ENCODE measurements around the gene CIART. TPM values are rescaled to one million over a fixed set of nuclear protein-coding genes. Genes with fewer than 3 reads are reported as not detected.
A peak's percentile ranks its signal among the peaks of the same experiment; 100 is the strongest.

The CIART gene
- total RNA-seq, 1 donor from 2014 or later: 2.2 TPM

DNA sequence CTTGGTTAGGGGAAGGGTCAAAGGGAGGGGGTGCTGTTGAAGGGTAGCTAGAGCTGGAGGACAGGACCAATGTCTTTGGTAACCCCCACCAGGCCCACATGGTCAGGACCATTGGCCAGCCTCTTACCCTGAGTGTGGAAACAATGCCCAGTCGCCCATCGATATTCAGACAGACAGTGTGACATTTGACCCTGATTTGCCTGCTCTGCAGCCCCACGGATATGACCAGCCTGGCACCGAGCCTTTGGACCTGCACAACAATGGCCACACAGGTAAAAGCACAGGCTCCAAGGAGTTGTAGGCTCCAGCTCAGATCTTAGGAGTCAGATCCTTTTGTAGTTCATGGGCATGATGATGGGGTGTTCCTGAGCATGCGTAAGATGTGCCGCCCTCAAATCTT, 21.0 kb upstream of the CIART start:
- no peak for DNase-seq (ENCODE audit: extremely low read depth, low read depth, low spot score)

DNA sequence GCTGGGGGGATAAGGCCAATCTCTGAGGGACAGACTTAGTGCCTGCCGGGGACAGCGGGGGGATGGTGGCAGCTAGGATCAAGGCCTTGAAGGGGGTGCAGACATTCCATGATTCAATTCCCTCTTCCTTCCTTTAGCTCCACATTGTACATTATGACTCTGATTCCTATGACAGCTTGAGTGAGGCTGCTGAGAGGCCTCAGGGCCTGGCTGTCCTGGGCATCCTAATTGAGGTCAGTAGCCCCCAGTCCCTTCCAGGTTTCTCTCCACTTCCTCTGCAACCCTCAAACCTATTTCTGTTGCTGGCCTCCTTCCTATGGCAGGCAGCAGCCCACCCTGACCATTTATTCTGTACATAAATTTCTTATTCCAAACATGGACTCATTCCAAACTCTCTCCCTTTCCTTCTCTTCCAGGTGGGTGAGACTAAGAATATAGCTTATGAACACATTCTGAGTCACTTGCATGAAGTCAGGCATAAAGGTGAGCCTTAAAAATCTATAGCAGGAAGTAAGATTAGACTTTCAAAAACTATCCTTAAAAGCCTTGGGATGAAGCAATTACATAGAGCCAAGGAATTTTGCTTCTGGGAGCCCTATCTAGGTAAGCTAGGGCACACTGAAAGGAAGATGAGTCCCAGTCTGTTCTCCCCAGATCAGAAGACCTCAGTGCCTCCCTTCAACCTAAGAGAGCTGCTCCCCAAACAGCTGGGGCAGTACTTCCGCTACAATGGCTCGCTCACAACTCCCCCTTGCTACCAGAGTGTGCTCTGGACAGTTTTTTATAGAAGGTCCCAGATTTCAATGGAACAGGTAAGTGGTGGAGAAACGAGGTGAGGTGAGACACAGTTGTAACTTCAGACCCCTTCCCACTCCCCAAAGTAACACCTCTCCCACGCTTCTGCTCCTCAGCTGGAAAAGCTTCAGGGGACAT, 19.7 kb upstream of the CIART start:
- no peak for DNase-seq (ENCODE audit: extremely low read depth, low read depth, low spot score)

DNA sequence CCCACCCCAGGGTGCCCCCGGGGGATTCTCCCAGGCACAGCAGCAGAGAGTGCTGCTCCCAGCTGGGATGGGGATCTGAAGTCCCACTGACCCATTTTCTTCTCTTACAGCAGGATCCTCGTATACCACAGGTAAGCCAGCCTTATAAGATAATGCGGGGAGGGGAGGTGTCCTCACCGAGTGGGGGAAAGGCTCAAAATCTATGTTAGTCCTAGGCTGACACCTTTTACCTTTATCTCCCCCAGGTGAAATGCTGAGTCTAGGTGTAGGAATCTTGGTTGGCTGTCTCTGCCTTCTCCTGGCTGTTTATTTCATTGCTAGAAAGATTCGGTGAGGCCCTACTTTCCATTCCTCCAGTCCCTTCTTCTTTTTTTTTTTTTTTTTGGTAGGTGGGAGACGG, 18.8 kb upstream of the CIART start:
- DNase-seq (ENCODE audit: extremely low read depth, low read depth, low spot score): no peak

DNA sequence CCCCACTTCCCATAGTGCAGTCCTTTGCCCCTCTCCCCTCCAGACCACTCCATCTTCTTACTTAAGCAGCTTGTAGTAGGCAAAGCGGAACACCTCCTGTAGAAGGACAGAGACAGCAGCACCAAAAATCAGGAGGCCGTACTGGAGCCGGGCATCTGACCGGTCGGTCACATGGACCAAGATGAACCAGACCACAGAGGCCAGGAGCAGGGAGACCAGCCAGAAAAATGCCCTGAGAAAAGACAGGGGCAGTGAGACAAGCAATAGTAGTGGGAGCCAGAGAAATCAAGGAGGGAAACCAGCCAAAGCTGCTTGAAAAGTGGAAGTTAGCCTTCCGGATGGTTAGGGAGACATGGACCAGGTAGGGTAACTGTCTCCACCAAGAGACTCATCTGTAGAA, 14.5 kb upstream of the CIART start:
- DNase-seq (ENCODE audit: extremely low read depth, low read depth, low spot score): no peak

DNA sequence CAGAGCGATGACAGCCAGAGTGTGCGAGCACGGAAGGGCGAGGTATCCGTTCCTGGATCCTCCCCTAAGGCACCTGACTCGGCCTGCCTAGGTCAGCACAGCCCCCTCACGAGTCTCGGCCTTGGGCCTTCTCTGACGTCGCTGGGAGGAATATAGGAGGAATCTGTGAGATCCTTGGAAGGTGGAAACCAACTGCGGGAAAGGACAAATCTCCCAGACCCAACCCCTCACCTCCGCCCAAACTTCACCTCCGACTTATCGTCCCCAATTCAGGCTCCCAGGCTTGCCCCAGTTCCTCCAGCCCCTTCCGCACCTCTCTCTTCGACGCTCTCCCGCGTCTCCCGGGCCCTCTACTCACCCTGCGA, 14.0 kb upstream of the CIART start:
- no peak for DNase-seq (ENCODE audit: extremely low read depth, low read depth, low spot score)

DNA sequence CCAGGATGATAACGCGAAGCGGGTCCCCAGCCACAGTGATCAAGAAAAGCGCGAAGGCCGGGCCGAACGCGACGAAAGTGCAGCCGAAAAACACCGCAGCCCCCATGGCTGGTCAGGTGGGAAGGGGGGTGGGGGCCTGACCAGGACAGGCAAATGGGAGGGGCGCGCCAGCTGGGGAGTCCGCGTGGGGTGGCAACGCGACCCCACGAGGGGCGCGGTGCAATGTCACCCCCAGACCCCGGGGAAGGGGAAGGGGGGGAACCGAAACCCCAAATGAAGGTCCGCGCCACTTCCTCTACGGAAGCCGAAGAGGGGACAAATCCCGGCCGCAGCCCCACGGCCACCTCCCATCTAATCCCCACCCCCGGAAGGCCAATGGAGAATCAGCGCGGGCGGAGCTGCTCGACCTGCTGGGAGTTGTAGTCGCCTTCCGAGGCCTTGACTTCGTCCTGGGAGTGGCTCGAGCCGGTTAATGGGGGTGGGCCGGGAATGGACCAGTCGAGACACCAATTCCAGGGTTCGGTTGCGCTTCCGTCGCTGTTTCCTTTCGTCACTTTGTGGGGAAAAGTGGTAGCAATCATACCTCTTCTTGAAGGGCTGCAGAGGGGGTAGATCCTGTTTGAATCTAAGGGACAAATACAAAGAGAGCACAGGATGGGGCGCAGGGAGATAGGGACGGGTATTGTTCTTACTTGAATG, 13.5 kb upstream of the CIART start, which contains the start of gene APH1A:
Gene APH1A (minus strand): TSS at position 312 of the 699 bp plus-strand sequence. CDS start 206 bp downstream, at position 106.
- no peak for DNase-seq (ENCODE audit: extremely low read depth, low read depth, low spot score)

DNA sequence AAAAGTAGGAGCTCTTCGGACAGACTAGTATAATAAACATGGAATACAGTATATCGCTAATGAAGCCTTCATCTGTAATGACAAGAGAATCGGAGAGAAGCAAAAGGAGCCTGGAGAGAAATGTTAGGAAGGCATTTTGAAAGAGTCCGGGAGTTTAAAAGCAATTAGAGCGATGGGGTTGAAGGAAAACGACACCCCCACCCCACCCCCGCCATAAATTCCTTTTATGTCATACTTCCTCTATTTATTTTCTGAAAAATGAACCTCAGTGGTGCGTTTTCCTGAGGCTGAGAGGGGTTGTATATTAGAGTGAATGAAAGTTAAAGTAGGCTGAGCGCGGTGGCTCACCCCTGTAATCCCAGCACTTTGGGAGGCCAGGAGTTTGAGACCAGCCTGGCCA, 12.9 kb upstream of the CIART start:
- no peak for DNase-seq (ENCODE audit: extremely low read depth, low read depth, low spot score)

DNA sequence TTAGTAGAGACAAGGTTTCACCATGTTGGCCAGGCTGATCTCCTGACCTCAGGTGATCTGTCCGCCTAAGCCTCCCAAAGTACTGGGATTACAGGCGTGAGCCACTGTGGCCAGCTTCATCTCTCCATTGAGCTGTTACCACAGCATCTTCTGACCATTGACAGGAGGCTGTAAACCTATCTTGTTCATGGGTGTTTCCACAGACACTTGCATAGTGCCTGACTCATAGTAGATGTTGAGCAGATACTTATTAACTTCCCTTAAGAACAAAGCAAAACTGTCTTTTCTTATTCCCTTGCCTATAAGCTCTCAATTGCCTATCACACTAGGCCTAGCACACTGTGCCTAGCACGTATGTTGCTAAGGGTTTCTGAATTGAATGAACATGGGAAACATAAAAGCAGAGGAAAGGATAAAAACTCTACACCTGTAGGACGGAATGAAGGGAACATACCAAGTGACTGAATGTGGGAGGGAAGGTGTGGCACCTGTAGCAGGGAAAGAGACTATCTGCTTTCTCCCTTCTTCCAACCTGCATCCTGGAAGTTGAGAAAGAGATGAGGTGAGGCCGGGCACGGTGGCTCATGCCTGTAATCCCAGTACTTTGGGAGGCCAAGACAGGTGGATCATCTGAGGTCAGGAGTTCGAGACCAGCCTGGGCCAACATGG, 10.9 kb upstream of the CIART start:
- no peak for DNase-seq (ENCODE audit: extremely low read depth, low read depth, low spot score)

DNA sequence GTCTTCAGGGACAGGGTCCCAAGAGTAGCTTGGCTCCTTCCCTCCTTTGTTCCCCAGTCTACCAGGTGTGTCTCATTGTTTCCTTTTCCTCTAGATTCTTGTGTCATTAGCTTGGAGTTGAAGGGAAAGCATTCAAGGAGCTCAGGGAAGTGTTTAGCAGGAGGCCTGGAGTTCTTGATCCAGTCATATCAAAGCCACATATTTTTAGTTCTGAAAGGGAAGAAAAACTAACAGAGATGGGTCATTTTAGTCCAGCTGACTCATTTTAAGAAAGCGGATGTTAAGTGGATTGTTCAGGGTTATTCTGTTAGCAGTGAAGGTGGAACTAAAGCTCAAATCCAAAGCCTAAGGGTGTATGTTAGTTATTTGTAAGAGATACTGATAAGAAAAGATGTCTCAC, 9.0 kb upstream of the CIART start:
- DNase-seq (ENCODE audit: extremely low read depth, low read depth, low spot score): no peak

DNA sequence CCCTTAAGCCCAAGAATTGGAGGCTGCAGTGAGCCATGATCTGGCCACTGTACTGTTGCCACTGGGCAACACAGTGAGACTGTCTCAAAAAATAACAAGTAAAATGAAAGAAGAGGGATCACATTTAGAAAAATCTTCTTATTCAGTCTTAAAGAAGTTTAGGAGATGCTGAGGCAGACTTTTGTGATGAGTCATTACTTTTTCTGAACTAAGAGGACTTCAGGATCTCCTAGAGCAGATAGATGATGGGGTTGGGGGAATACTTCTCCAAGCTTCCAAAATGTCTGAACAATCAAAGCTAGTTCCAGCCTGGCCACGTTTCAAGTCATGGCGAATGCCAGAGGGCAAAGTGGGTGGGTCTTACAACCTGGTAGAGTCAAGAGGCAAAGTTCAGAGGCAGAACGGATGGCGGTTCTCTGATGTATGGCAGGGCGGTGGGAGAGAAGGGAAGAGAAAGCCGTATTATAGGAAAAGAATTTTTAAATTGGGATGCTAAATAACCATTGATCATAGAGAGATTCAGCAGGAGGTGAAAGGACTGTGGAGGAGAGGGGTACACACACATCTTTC, 2.1 kb upstream of the CIART start:
- no peak for DNase-seq (ENCODE audit: extremely low read depth, low read depth, low spot score)

DNA sequence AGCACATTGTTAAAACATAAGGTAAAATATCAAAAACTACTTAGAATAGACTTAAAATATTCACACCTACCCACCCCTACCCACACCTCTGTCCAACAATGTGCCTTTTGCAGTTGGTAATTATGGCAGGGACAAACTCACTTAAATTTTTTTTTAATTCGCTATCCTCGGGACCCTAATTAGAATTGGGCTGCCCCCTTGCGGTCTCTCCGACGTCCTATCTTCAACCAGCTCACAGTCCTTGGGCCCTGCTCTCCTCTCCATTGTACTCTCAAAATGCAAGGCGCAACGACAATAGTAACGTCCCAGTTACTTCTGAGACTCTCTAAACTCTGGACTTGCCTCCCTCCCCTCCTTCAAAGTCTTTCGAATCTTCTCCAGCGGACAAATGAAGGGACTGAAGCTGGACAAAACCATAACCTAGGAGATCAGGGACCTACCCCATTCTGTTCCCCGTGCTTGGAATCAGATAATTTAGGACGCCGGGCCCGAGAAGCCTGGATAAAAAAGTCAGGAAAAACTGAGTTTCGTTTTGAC, 1.1 kb upstream of the CIART start:
- no peak for DNase-seq (ENCODE audit: extremely low read depth, low read depth, low spot score)

DNA sequence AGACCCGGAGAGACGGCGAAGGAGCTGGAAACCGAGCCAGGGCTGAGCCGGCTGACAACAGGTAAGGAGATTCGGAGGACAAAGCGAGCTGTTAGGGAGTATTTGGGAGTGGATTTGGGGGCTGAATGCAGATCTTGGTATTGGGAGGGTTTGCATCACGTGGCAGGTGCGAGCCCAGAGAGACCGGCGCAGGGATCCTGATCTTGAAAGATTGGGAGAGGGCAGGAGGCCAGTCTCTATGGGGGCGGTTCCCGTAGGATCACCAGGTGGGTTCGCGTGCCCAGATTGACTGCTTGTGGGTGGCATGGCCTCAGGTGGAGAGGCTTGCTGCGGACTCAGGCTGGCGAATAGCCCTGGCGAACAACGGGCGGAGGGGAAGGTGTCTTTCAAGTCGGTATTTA, 204 bp downstream of the CIART start:
- DNase-seq (ENCODE audit: extremely low read depth, low read depth, low spot score): no peak

DNA sequence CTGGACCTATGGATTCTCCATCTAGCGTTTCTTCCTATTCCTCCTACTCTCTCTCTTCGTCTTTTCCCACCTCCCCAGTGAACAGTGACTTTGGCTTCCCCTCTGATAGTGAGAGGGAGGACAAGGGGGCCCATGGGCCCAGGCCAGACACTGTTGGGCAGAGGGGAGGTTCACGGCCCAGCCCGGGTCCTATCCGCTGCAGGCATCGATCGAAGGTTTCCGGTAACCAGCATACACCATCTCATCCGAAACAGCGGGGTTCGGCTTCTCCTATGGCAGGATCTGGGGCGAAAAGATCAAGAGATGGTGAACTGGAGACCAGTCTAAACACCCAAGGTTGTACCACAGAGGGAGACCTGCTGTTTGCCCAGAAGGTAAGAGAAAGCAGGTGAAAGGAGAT, 906 bp downstream of the CIART start:
- DNase-seq (ENCODE audit: extremely low read depth, low read depth, low spot score): no peak

DNA sequence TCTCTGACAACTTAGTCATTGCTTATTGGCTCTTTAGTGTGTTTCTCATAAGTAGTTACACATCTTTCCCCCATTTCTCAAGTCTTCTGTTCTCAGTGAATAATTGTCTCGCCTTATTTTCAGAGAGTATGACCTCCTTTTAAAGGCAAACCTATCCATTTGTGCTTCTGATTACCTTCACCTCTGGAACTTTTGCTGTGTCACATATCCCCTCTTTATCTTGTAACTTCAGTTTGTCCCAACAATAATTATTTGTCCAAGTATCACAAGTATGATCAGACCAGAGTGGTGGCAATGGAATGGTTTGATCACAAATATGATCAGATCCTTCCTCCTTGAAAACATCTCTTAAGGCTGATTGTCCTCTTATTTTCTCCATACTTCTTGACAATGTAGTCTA, 6.0 kb downstream of the CIART start:
- no peak for DNase-seq (ENCODE audit: extremely low read depth, low read depth, low spot score)

DNA sequence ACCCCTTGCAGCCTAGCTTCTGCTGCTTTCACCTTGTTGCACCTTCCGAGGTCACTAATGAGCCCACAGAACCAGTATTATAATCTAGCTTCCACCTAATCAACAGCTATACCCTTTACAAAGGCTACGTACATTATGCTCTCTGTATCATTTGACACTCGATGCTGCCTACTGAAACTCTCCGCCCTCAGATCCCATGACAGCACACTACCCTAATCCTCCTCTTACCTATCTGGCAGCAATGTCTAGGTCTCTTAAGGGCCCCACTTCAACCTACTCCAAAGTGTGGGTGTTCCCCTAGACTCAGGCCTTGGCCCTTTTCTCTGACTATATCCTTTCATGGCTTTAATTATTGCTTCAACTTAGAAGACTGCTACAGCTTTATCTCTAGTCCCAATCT, 6.5 kb downstream of the CIART start:
- no peak for DNase-seq (ENCODE audit: extremely low read depth, low read depth, low spot score)

DNA sequence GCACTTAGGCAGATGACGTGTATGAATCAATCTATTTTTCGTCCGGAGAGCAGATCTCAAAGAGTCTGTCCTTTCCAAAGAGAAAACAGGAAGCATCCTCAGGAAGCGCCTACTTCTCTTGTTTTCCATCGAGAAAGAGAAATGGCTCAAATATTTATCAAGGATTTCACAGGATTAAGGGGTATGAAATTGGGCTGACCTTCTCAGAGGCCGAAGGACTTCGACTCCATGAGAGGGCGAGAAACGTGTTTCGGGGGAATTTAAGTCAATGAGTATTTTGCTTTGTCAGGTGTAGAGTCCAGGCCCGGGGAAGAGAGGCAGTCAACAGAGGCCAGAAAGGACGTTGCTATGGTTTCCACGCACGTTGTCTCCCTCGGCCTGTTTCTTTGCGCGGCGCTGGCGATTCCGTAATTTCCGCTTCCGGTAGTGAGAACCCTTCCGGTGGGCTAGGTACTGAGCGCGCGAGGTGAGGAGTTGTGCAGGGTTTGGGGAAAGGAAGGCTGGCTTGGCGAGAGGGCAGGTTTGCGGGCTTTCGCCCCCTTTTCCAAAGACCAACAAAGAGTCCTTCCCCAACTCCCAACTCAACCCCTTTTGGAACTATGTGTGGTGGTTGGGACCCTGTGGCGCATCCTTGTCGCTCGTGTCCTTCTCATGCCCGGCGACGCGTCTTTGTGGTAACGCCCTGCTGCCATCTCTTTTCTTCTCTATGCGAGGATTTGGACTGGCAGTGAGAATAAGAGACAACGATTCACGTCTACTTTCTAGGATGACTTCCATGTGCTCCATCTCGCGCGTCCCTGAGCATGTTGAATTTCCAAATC, 11.3 kb downstream of the CIART start, which contains the start of gene MRPS21:
Gene MRPS21 (plus strand): TSS at position 429 of the 821 bp plus-strand sequence. CDS start 506 bp downstream, outside the sequence.
- peak; percentile 83 for DNase-seq (ENCODE audit: extremely low read depth, low read depth, low spot score)

DNA sequence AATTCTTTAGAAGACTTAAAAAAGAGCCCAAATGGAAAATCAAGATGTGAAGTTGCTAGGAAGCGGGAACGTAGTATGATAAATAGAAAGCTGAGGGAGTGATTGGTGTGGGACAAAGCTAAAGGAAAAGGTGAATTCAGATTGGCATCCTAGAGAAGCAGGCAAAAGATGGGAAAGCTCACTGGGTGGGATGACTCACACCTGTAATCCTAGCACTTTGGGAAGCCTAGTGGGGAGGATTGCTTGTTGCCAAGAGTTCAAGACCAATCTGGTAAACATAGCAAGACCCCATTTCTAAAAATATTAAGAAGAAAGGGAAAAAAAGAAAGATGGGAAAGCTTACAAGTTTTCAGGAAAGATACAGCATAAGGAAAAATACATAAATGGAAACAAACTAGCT, 13.1 kb downstream of the CIART start:
- DNase-seq (ENCODE audit: extremely low read depth, low read depth, low spot score): no peak

DNA sequence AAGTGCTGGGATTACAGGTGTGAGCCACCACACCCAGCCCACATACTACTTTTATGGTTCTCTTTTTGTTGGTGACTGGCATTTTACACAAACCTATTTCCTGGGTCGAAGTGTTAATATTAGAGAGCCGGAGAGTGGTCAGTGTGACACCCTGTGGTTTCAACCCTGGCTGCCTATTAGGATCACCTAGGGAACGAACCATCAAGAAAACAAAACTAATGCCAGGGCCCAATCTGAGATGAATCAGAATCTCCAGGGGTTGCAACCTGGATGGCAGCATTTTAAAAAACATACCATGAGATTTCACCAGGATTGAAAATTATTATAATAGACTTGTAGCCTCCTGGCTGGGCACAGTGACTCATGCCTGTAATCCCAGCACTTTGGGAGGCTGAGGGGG, 17.4 kb downstream of the CIART start:
- no peak for DNase-seq (ENCODE audit: extremely low read depth, low read depth, low spot score)

DNA sequence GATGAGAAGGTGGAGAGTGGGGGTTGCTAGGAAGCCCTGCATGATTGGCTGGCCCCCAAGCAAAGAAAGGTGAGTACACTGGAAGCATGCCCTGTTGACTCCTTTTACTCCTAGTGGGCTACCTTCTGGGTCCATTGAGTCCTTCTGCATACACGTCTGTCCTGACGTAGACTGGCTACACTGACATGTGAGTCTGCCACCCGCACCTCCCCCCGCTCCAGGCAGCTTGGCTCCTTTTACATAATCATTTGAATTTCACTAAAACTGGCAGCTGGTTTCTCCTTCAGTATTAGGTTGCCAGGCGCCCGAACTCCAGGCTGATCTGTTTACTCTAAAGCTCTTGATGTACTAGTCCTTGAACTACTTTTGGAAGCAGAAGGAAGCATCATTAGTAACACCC, 20.0 kb downstream of the CIART start:
- DNase-seq (ENCODE audit: extremely low read depth, low read depth, low spot score): no peak

DNA sequence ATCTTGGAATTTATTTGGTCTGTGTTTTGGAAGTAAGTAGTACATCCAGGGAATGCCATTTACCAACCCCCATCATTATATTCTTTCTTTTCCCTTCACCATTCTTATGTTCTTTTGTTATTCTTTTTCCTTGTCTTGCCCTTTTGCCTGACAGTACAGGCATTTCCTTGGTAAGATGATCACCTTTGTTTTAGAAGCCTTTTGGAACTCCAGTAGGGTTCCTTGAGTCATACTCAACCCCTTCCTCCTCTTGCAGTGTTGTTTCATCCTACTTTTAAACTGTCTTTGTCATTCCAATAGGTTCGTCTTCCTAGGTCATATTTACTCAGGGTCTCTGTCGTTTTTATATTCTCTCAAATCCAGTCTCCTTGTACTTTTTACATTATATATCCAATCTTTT, 20.5 kb downstream of the CIART start:
- DNase-seq (ENCODE audit: extremely low read depth, low read depth, low spot score): no peak

Data from glomerular endothelial cell (primary cell).